K562 (cell line): ENCODE results near the gene EMC10. TPM values are rescaled to one million over a fixed set of nuclear protein-coding genes. Genes with fewer than 3 reads are reported as not detected.

Experiments used
- ARID1B ChIP-seq: fragments of 450-650 bp; IDR thresholded peaks from 2 replicates; pipeline ENCODE4 v1.6.1; 2016; ENCODE audit warnings: antibody characterized with exemption, mild to moderate bottlenecking, inconsistent platforms
- ETV5 ChIP-seq: sonication (generic); formaldehyde crosslinking; IDR thresholded peaks from 2 replicates; pipeline ENCODE4 v1.4.0; 2020; ENCODE audit warnings: low read depth, mild to moderate bottlenecking, missing genetic modification reagents
- FOSL1 ChIP-seq: fragments of 200-800 bp; sonication (Bioruptor generic); conservative IDR thresholded peaks from 2 replicates; pipeline ENCODE4 v1.6.1; 2016; ENCODE audit warnings: missing genetic modification characterization, missing compliant biosample characterization
- FOXK1 ChIP-seq: sonication (generic); formaldehyde crosslinking; IDR thresholded peaks from 2 replicates; pipeline ENCODE4 v1.8.0; 2022; ENCODE audit warnings: missing genetic modification reagents, mild to moderate bottlenecking, borderline replicate concordance
- HNRNPH1 ChIP-seq: fragments of 200-400 bp; formaldehyde crosslinking; optimal IDR thresholded peaks from 2 replicates; pipeline ENCODE3; 2017; ENCODE audit warnings: low read depth, mild to moderate bottlenecking, low read length, moderate library complexity
- KLF16 ChIP-seq: IDR thresholded peaks from 2 replicates; pipeline ENCODE4 v1.6.1; 2016; ENCODE audit warnings: antibody characterized with exemption
- LARP7 ChIP-seq: fragments of 450-650 bp; IDR thresholded peaks from 2 replicates; pipeline ENCODE4 v1.6.1; 2016
- MTF1 ChIP-seq: fragments of 250-450 bp; sonication (Bioruptor Pico); IDR thresholded peaks from 2 replicates; pipeline ENCODE4 v1.9.0; 2021; ENCODE audit warnings: moderate library complexity, mild to moderate bottlenecking, inconsistent platforms, borderline replicate concordance
- PCBP2 ChIP-seq: fragments of 200-400 bp; formaldehyde crosslinking; IDR thresholded peaks from 2 replicates; pipeline ENCODE4 v1.6.1; 2018; ENCODE audit warnings: low read length, low read depth, mild to moderate bottlenecking, moderate library complexity; ENCODE audit not compliant: poor library complexity, severe bottlenecking
- POLR2AphosphoS2 ChIP-seq: IDR thresholded peaks from 2 replicates; pipeline ENCODE4 v1.6.1; 2012; ENCODE audit warnings: low read length, improper control_type of control experiment
- SIN3A ChIP-seq, 2 experiments: fragments of 150-350 bp in 1 of 2; IDR thresholded peaks; 2 replicates each; pipeline ENCODE4 v1.6.1; 2011 to 2016; ENCODE audit warnings: borderline replicate concordance in 2 of 2, low read depth in 2 of 2, low read length in 2 of 2, mild to moderate bottlenecking in 2 of 2, moderate library complexity in 2 of 2; ENCODE audit not compliant: control insufficient read depth in 1 of 2
- SOX6 ChIP-seq: fragments of 450-650 bp; IDR thresholded peaks from 2 replicates; pipeline ENCODE4 v1.6.1; 2014; ENCODE audit warnings: mild to moderate bottlenecking
- STAG1 ChIP-seq: sonication (generic); formaldehyde crosslinking; IDR thresholded peaks from 2 replicates; pipeline ENCODE4 v1.5.0; 2020; ENCODE audit warnings: missing genetic modification reagents, borderline replicate concordance
- ZZZ3 ChIP-seq: fragments of 450-650 bp; IDR thresholded peaks from 2 replicates; pipeline ENCODE4 v1.6.1; 2016; ENCODE audit warnings: antibody characterized with exemption, mild to moderate bottlenecking, moderate library complexity
- polyA plus RNA-seq, 8 experiments: library from polyadenylated mRNA; depleted of rRNA in 4 of 8; stranded (reverse) in 5 of 8; unstranded in 3 of 8; fragments of >200 nt; fragmentation: Nextera tagmentation in 2 of 8; fragmentation: Illumina TruSeq in 1 of 8; extraction: Ambion mirVana in 2 of 8; extraction: Trizol in 1 of 8; gene quantifications; 2 replicates each; pipeline versions ENCODE4 v1.2.1 to v1.2.3, GENCODE V29; 2011 to 2014; ENCODE audit warnings: inconsistent platforms in 1 of 8, missing spikeins in 1 of 8
- total RNA-seq, 7 experiments: library from RNA; depleted of rRNA in 6 of 7; stranded (reverse); fragments of >200 nt in 6 of 7; fragmentation: Illumina TruSeq in 2 of 7; extraction: Trizol in 2 of 7; gene quantifications; 2 replicates each; pipeline versions ENCODE4 v1.2.1 to v1.2.3, GENCODE V29; 2011 to 2021; ENCODE audit warnings: low replicate concordance in 1 of 7
- TF ChIP-seq, protein P1 (sequence below): fragments of 250-450 bp; sonication (Bioruptor Pico); IDR thresholded peaks from 2 replicates; pipeline ENCODE4 v1.4.0; 2020
- TF ChIP-seq, protein P2 (sequence below): fragments of 450-650 bp; formaldehyde crosslinking; IDR thresholded peaks from 2 replicates; pipeline ENCODE4 v1.4.0; 2022; ENCODE audit warnings: mild to moderate bottlenecking, moderate library complexity
- TF ChIP-seq, protein P3 (sequence below): sonication (generic); formaldehyde crosslinking; IDR thresholded peaks from 2 replicates; pipeline ENCODE4 v1.8.0; 2022; ENCODE audit warnings: mild to moderate bottlenecking, missing genetic modification reagents, borderline replicate concordance

The EMC10 gene
- total and polyA plus RNA-seq, 9 of the 15 experiments (the other 6 are each of a cell fraction or from before 2014, with no cell fraction given), result 1.4 to 46.0 (median 13.1) TPM

DNA sequence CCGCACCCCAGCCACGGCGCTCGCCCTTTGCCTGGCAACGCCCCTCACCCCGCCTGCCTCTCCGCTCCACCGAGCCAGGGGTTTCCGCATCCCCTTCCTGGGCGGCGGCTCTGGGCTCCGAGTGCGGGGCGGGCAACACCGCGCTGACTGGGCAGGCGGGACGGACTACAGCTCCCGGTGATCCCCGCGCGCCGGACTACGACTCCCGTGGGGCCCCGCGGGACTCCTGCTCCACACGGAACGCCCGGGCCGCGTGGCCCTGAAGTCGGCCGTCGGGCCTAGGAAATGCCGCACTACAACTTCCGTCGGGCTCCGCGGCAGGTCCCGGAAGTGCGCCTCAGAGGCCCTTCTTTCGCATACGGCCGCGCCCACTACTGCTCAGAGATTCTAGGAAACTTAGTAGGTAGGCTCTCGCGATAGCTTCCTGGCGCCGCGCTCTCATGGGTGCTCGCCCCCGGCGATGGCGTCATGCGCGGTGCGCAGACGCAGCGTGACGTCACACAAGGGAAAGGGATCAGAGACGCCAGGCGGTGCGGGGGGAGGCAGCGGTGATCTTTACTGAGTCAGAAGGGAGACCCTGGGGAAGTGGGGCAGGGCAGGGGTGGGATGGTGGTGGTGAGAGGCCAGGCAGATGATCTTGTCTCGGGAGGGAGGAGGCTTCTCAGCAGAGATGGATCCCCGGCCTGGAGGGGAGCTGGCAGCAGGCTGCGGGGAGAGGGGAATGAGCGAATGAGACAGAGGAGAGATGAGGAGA, 34.9 kb downstream of the EMC10 start, which contains the start of gene JOSD2 (continued):
- TF ChIP-seq, protein P1, sequence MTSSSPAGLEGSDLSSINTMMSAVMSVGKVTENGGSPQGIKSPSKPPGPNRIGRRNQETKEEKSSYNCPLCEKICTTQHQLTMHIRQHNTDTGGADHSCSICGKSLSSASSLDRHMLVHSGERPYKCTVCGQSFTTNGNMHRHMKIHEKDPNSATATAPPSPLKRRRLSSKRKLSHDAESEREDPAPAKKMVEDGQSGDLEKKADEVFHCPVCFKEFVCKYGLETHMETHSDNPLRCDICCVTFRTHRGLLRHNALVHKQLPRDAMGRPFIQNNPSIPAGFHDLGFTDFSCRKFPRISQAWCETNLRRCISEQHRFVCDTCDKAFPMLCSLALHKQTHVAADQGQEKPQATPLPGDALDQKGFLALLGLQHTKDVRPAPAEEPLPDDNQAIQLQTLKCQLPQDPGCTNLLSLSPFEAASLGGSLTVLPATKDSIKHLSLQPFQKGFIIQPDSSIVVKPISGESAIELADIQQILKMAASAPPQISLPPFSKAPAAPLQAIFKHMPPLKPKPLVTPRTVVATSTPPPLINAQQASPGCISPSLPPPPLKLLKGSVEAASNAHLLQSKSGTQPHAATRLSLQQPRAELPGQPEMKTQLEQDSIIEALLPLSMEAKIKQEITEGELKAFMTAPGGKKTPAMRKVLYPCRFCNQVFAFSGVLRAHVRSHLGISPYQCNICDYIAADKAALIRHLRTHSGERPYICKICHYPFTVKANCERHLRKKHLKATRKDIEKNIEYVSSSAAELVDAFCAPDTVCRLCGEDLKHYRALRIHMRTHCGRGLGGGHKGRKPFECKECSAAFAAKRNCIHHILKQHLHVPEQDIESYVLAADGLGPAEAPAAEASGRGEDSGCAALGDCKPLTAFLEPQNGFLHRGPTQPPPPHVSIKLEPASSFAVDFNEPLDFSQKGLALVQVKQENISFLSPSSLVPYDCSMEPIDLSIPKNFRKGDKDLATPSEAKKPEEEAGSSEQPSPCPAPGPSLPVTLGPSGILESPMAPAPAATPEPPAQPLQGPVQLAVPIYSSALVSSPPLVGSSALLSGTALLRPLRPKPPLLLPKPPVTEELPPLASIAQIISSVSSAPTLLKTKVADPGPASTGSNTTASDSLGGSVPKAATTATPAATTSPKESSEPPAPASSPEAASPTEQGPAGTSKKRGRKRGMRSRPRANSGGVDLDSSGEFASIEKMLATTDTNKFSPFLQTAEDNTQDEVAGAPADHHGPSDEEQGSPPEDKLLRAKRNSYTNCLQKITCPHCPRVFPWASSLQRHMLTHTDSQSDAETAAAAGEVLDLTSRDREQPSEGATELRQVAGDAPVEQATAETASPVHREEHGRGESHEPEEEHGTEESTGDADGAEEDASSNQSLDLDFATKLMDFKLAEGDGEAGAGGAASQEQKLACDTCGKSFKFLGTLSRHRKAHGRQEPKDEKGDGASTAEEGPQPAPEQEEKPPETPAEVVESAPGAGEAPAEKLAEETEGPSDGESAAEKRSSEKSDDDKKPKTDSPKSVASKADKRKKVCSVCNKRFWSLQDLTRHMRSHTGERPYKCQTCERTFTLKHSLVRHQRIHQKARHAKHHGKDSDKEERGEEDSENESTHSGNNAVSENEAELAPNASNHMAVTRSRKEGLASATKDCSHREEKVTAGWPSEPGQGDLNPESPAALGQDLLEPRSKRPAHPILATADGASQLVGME (CRISPR knock-in tag), result no peak
- TF ChIP-seq, protein P2, sequence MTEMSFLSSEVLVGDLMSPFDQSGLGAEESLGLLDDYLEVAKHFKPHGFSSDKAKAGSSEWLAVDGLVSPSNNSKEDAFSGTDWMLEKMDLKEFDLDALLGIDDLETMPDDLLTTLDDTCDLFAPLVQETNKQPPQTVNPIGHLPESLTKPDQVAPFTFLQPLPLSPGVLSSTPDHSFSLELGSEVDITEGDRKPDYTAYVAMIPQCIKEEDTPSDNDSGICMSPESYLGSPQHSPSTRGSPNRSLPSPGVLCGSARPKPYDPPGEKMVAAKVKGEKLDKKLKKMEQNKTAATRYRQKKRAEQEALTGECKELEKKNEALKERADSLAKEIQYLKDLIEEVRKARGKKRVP (CRISPR knock-in tag), result no peak
- TF ChIP-seq MTF1 (no peak), LARP7 (peak; percentile 87; the same call in 1 of the 2 replicates), PCBP2 (no peak), ZZZ3 (no peak), KLF16 (no peak), HNRNPH1 (no peak), FOXK1 (CRISPR knock-in tag) (no peak; the same call in 1 of the 2 replicates), ARID1B (peak; percentile 57), SIN3A (IDR thresholded peaks at IDR 0.05; ENCODE audit: borderline replicate concordance in 2 of 2, control insufficient read depth in 1 of 2, low read depth in 2 of 2, low read length in 2 of 2) (peak in 1 of 2 experiments; percentile 64; a peak in 1 of 4 replicates), ETV5 (CRISPR knock-in tag) (peak; percentile 88; the same call in 1 of the 2 replicates), FOSL1 (tag) (peak; percentile 78), POLR2AphosphoS2 (peak; percentile 98), STAG1 (CRISPR knock-in tag) (no peak), SOX6 (peak; percentile 19; the same call in 1 of the 2 replicates)
- TF ChIP-seq, protein P3, sequence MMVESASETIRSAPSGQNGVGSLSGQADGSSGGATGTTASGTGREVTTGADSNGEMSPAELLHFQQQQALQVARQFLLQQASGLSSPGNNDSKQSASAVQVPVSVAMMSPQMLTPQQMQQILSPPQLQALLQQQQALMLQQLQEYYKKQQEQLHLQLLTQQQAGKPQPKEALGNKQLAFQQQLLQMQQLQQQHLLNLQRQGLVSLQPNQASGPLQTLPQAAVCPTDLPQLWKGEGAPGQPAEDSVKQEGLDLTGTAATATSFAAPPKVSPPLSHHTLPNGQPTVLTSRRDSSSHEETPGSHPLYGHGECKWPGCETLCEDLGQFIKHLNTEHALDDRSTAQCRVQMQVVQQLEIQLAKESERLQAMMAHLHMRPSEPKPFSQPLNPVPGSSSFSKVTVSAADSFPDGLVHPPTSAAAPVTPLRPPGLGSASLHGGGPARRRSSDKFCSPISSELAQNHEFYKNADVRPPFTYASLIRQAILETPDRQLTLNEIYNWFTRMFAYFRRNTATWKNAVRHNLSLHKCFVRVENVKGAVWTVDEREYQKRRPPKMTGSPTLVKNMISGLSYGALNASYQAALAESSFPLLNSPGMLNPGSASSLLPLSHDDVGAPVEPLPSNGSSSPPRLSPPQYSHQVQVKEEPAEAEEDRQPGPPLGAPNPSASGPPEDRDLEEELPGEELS (CRISPR knock-in tag), result no peak
